ENCODE measurements around the gene IRX6.

- TF ChIP-seq POLR2A (IDR thresholded peaks at IDR 0.05; ENCODE audit: low read depth, low read length): no peak
- TF ChIP-seq TAF1 (IDR thresholded peaks at IDR 0.05; ENCODE audit: borderline replicate concordance, low read depth, low read length): no peak
- TF ChIP-seq POLR2AphosphoS5 (IDR thresholded peaks at IDR 0.05; ENCODE audit: low read depth, low read length): no peak
These were observed 2.5 kb downstream of the IRX6 start for GRCh38 chr16:55326261-55327092.
